ENCODE data around the gene CBX1.

DNA sequence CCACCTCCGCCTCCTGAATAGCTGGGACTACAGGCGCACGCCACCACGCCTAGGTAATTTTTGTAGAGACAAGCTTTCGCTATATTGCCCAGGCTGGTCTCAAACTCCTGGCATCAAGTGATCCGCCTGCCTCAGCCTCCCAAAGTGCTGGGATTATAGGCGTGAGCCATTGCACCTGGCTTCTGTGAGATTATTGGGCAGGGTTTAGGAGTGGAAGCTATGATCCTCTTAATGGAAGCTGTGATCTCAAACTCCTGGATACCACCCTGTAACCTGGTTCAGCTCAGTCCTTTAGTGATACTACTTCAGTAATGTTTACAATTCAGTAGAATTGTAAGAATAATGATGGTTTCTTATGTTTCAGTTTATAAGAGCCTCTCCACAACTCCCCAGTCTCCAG lies 39.0 kb downstream of the CBX1 start:
- TF ChIP-seq BHLHE40 (IDR thresholded peaks at IDR 0.05; ENCODE audit: low read depth, low read length) (no peak), RCOR1 (IDR thresholded peaks at IDR 0.05; ENCODE audit: insufficient replicate concordance, low read length) (no peak), USF2 (IDR thresholded peaks at IDR 0.05; ENCODE audit: low read depth, low read length) (no peak), POLR2A (IDR thresholded peaks at IDR 0.05; ENCODE audit: low read depth, low read length) (no peak)
- TF ChIP-seq, protein P1, sequence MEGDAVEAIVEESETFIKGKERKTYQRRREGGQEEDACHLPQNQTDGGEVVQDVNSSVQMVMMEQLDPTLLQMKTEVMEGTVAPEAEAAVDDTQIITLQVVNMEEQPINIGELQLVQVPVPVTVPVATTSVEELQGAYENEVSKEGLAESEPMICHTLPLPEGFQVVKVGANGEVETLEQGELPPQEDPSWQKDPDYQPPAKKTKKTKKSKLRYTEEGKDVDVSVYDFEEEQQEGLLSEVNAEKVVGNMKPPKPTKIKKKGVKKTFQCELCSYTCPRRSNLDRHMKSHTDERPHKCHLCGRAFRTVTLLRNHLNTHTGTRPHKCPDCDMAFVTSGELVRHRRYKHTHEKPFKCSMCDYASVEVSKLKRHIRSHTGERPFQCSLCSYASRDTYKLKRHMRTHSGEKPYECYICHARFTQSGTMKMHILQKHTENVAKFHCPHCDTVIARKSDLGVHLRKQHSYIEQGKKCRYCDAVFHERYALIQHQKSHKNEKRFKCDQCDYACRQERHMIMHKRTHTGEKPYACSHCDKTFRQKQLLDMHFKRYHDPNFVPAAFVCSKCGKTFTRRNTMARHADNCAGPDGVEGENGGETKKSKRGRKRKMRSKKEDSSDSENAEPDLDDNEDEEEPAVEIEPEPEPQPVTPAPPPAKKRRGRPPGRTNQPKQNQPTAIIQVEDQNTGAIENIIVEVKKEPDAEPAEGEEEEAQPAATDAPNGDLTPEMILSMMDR (conservative IDR thresholded peaks at IDR 0.05; ENCODE audit: low read depth, low read length), result no peak
